ENCODE data around the gene DIPK1C. TPM values are rescaled to one million over a fixed set of nuclear protein-coding genes. Genes with fewer than 3 reads are reported as not detected.

Gene DIPK1C
- total and polyA plus RNA-seq, 2 of the 4 experiments (the other 2 are of a cell fraction): not detected

- Histone ChIP-seq H2BK5ac (ENCODE audit: low read depth, low read length, poor library complexity, severe bottlenecking) (no peak overlapping the region), H3K9me3 (ENCODE audit: control insufficient read depth, insufficient read depth, low read length) (no peaks in the 10 kb centered on the region), H3K79me1 (ENCODE audit: low read depth in 1 of 2, low read length in 2 of 2) (no peaks in the 10 kb centered on the region), H3K56ac (ENCODE audit: extremely low read depth, insufficient read depth, low read length) (no peak overlapping the region), H2BK20ac (ENCODE audit: low read depth, low read length) (no peak overlapping the region), H3K36me3 (ENCODE audit: control insufficient read depth, insufficient read depth, low read length) (no peaks in the 10 kb centered on the region), H4K91ac (ENCODE audit: insufficient read depth, low read depth, low read length) (no peak overlapping the region), H3K18ac (ENCODE audit: low read depth, low read length) (no peak overlapping the region), H3K14ac (replicated peaks; ENCODE audit: low read depth, low read length) (no peak overlapping the region), H3K9ac (ENCODE audit: low read depth, low read length) (no peak overlapping the region), H2BK15ac (ENCODE audit: low read depth, low read length) (no peak overlapping the region), H2BK120ac (ENCODE audit: low read depth, low read length) (no peak overlapping the region), H3K23ac (ENCODE audit: low read depth, low read length) (no peak overlapping the region), H2AK5ac (ENCODE audit: low read depth, low read length) (no peak overlapping the region), H4K20me1 (ENCODE audit: insufficient read depth, low read length) (no peaks in the 10 kb centered on the region), H3K27me3 (ENCODE audit: control insufficient read depth, insufficient read depth, low read length) (peaks cover 10% of the 10 kb centered on the region), H3K4me2 (ENCODE audit: low read depth, low read length) (no peak overlapping the region), H3K4ac (ENCODE audit: low read depth, low read length) (no peak overlapping the region), H3K9me1 (ENCODE audit: insufficient read depth, low read length) (peaks cover 3% of the 10 kb centered on the region; the same call in 1 of the 2 replicates), H2AFZ (replicated peaks; ENCODE audit: low read length, poor library complexity) (no peak overlapping the region), H3K27ac (ENCODE audit: insufficient read depth, low read length) (no peak overlapping the region), H4K8ac (ENCODE audit: low read depth in 2 of 2, low read length in 2 of 2) (no peak overlapping the region), H3K4me1 (ENCODE audit: control insufficient read depth, insufficient read depth, low read length) (no peaks in the 10 kb centered on the region), H3K4me3 (ENCODE audit: insufficient read depth, low read depth, low read length) (no peak overlapping the region), H2AK9ac (replicated peaks; ENCODE audit: low read depth, low read length, poor library complexity) (no peak overlapping the region), H4K5ac (ENCODE audit: low read depth, low read length) (no peak overlapping the region)
- ChIA-PET POLR2A (ENCODE audit: unreplicated experiment) (no interaction called here), CTCF (no interaction called here)
- dilution Hi-C loops (cut with HindIII; ENCODE audit: low sequenced_read_pairs, unreplicated experiment): no loop called here
- in situ Hi-C loops (cut with MboI; ENCODE audit: low sequenced_read_pairs): no loop called here
- DNase-seq (no peak), ATAC-seq (ENCODE audit: low read depth) (no peak)
- BruUV-seq (replicated peaks): no TSS peak
- TF ChIP-seq MAZ (IDR thresholded peaks at IDR 0.05; ENCODE audit: borderline replicate concordance, low read depth, low read length): no peak
- no peak for TF ChIP-seq SMC3 (IDR thresholded peaks at IDR 0.05; ENCODE audit: low read depth, low read length)
- no peak for TF ChIP-seq USF2 (IDR thresholded peaks at IDR 0.05; ENCODE audit: low read depth, low read length)
- no peak for TF ChIP-seq CEBPB (IDR thresholded peaks at IDR 0.05; ENCODE audit: low read depth, low read length)
- no peak for TF ChIP-seq CHD1 (IDR thresholded peaks at IDR 0.05; ENCODE audit: low read depth, low read length)
- no peak for TF ChIP-seq RFX5 (IDR thresholded peaks at IDR 0.05; ENCODE audit: low read depth, low read length)
- TF ChIP-seq RCOR1 (IDR thresholded peaks at IDR 0.05; ENCODE audit: insufficient replicate concordance, low read length): no peak
- 88% methylated on average over 4 of the region's 11 CpGs; no CpG with 5 or more reads in 1 of the 2 experiments for WGBS, 2 experiments (ENCODE audit: extremely low coverage in 2 of 2, insufficient read length in 1 of 2)
- intact Hi-C loops (cut with micrococcal nuclease): no loop called here
Measured at GRCh38 chr18:74425876-74426275, 31.2 kb downstream of the DIPK1C start.

Measured in IMR-90 (cell line).